HepG2 (cell line): ENCODE results near the gene UBL5. TPM values are rescaled to one million over a fixed set of nuclear protein-coding genes. Genes with fewer than 3 reads are reported as not detected.

ENCODE experiments used
- ATAC-seq: fragments of 200-7000 bp; cut with Tn5 transposase; 3 replicates; pipeline ENCODE4 v1.9.1; 2020; ENCODE audit warnings: mild to moderate bottlenecking, moderate library complexity
- BruUV-seq: library from RNA; stranded (reverse); fragments of 400-500 nt; replicated peaks from 2 replicates; lab custom pipeline; 2021; lab: Mats Ljungman, UMichigan
- CTCF ChIA-PET: fragments of 300-600 bp; formaldehyde crosslinking; extraction: SDS; loops from one replicate; lab custom pipeline; 2021; ENCODE audit warnings: low total read pairs, inconsistent platforms, low intra/inter-chr PET ratio; lab: Yijun Ruan, JAX
- POLR2A ChIA-PET: fragments of 350-600 bp; sonication (Branson Sonifier 250); formaldehyde crosslinking; loops from one replicate; lab custom pipeline; 2020; ENCODE audit warnings: antibody characterized with exemption, inconsistent platforms; lab: Yijun Ruan, JAX
- DNase-seq: peaks from one replicate; pipeline ENCODE4 v3.0.0-alpha.2; 2015; ENCODE audit warnings: low spot score
- FAIRE-seq: peaks from 3 replicates; lab custom pipeline; 2011; peaks lifted over from hg19 to GRCh38; lab: Jason Lieb, UNC
- H2AFZ ChIP-seq: one replicate; pipeline ENCODE4 v1.6.1; 2011; ENCODE audit warnings: low read length, inconsistent platforms
- H3K27ac ChIP-seq: fragments of 300-600 bp; 3 replicates; pipeline ENCODE4 v1.8.0; 2011; ENCODE audit warnings: mixed run types, mild to moderate bottlenecking, mixed read lengths, low read length, inconsistent platforms; ENCODE audit not compliant: insufficient read depth; ENCODE audit errors: extremely low read length
- H3K27me3 ChIP-seq, 2 experiments: fragments of 200-600 bp in 1 of 2; 2 replicates in 1 of 2; 3 replicates in 1 of 2; pipeline versions ENCODE4 v1.6.0 to v1.8.0; 2011; ENCODE audit warnings: low read length in 2 of 2, mild to moderate bottlenecking in 2 of 2, moderate library complexity in 2 of 2, inconsistent platforms in 1 of 2; ENCODE audit not compliant: insufficient read depth in 2 of 2, control insufficient read depth in 1 of 2
- H3K36me3 ChIP-seq, 2 experiments: fragments of 200-600 bp in 1 of 2; replicated peaks in 1 of 2; 2 replicates in 1 of 2; 3 replicates in 1 of 2; pipeline versions ENCODE4 v1.5.1 to v1.8.0; 2011; ENCODE audit warnings: low read length in 2 of 2, inconsistent platforms in 1 of 2; ENCODE audit not compliant: insufficient read depth in 2 of 2, control insufficient read depth in 1 of 2
- H3K4me1 ChIP-seq: 2 replicates; pipeline ENCODE4 v1.5.1; 2012; ENCODE audit warnings: low read length, inconsistent platforms; ENCODE audit not compliant: insufficient read depth
- H3K4me2 ChIP-seq: 2 replicates; pipeline ENCODE4 v1.6.0; 2011; ENCODE audit warnings: low read depth, low read length, inconsistent platforms
- H3K4me3 ChIP-seq, 3 experiments: fragments of 200-600 bp in 1 of 3; sonication (generic), shearing (Covaris generic) in 1 of 3; replicated peaks in 1 of 3; 2 replicates each; pipeline ENCODE4 v1.5.1; 2011 to 2016; ENCODE audit warnings: low read length in 3 of 3, inconsistent platforms in 2 of 3, low read depth in 2 of 3, mild to moderate bottlenecking in 2 of 3, control low read depth in 1 of 3, mixed read lengths in 1 of 3; ENCODE audit not compliant: insufficient read depth in 1 of 3
- H3K79me2 ChIP-seq: one replicate; pipeline ENCODE4 v1.6.1; 2011; ENCODE audit warnings: low read length, inconsistent platforms; ENCODE audit not compliant: insufficient read depth
- H3K9ac ChIP-seq: 2 replicates; pipeline ENCODE4 v1.6.0; 2011; ENCODE audit warnings: mild to moderate bottlenecking, low read depth, low read length, inconsistent platforms; ENCODE audit not compliant: insufficient read depth
- H3K9me3 ChIP-seq: 2 replicates; pipeline ENCODE4 v1.5.1; 2012; ENCODE audit warnings: mild to moderate bottlenecking, low read length
- H4K20me1 ChIP-seq: 2 replicates; pipeline ENCODE4 v1.6.0; 2011; ENCODE audit warnings: inconsistent platforms, mild to moderate bottlenecking, low read length, moderate library complexity; ENCODE audit not compliant: insufficient read depth
- CBX5 ChIP-seq: sonication (generic); formaldehyde crosslinking; IDR thresholded peaks from 2 replicates; pipeline ENCODE4 v1.4.0; 2020; ENCODE audit warnings: missing genetic modification reagents, borderline replicate concordance
- FOXP4 ChIP-seq: sonication (generic); formaldehyde crosslinking; IDR thresholded peaks from 2 replicates; pipeline ENCODE4 v1.4.0; 2020; ENCODE audit warnings: missing genetic modification reagents
- LRRFIP1 ChIP-seq: sonication (generic); formaldehyde crosslinking; conservative IDR thresholded peaks from 2 replicates; pipeline ENCODE4 v1.4.0; 2020; ENCODE audit warnings: missing genetic modification reagents
- MTERF4 ChIP-seq: sonication (generic); formaldehyde crosslinking; IDR thresholded peaks from 2 replicates; pipeline ENCODE4 v1.8.0; 2023; ENCODE audit warnings: mild to moderate bottlenecking, missing genetic modification reagents
- MXD4 ChIP-seq: IDR thresholded peaks from 2 replicates; pipeline ENCODE4 v1.6.1; 2016; ENCODE audit warnings: mild to moderate bottlenecking, missing biosample characterization, missing genetic modification reagents
- NCOA1 ChIP-seq: sonication (generic); formaldehyde crosslinking; IDR thresholded peaks from 2 replicates; pipeline ENCODE4 v1.9.0; 2021; ENCODE audit warnings: missing genetic modification reagents
- PRMT3 ChIP-seq: sonication (generic); formaldehyde crosslinking; IDR thresholded peaks from 2 replicates; pipeline ENCODE4 v1.8.1; 2022; ENCODE audit warnings: low read depth, mild to moderate bottlenecking, moderate library complexity, missing genetic modification reagents, borderline replicate concordance
- YEATS4 ChIP-seq: sonication (generic); formaldehyde crosslinking; IDR thresholded peaks from 2 replicates; pipeline ENCODE4 v1.4.0; 2020; ENCODE audit warnings: missing genetic modification reagents, borderline replicate concordance
- ZMAT3 ChIP-seq: sonication (generic); formaldehyde crosslinking; conservative IDR thresholded peaks from 2 replicates; pipeline ENCODE4 v1.7.0; 2021; ENCODE audit warnings: missing genetic modification reagents
- ZNF281 ChIP-seq: sonication (generic); formaldehyde crosslinking; IDR thresholded peaks from 2 replicates; pipeline ENCODE4 v1.4.0; 2020; ENCODE audit warnings: missing genetic modification reagents, borderline replicate concordance
- ZNF709 ChIP-seq: sonication (generic); formaldehyde crosslinking; IDR thresholded peaks from 2 replicates; pipeline ENCODE4 v1.5.0; 2020; ENCODE audit warnings: mild to moderate bottlenecking, missing genetic modification reagents
- WGBS: methylation state at CpG from one replicate; pipeline ENCODE4 v1.1.6; 2017; ENCODE audit warnings: low lambda C conversion rate; 5-methylcytosine and 5-hydroxymethylcytosine counted together
- in situ Hi-C: cut with HindIII; loops from 2 replicates; pipeline ENCODE4 v1.10.0; 2017; ENCODE audit warnings: low pct_unique_long_range_greater_than_20kb; ENCODE audit not compliant: extremely low pct_ligation_motif_present
- intact Hi-C: fragments of 100-400 bp; cut with micrococcal nuclease; formaldehyde crosslinking; loops from one replicate; pipeline ENCODE4 v1.10.0; 2022; ENCODE audit not compliant: unreplicated experiment
- polyA plus RNA-seq, 8 experiments: library from polyadenylated mRNA; depleted of rRNA in 3 of 8; stranded (reverse) in 7 of 8; unstranded in 1 of 8; fragments of >200 nt; fragmentation: Illumina TruSeq in 4 of 8; extraction: Trizol in 4 of 8; gene quantifications; 2 replicates each; pipeline versions ENCODE4 v1.2.1 to v1.2.3, GENCODE V29; 2011 to 2016; ENCODE audit warnings: low read depth in 4 of 8, missing spikeins in 1 of 8, mixed read lengths in 1 of 8; ENCODE audit not compliant: insufficient read depth in 1 of 8
- total RNA-seq, 5 experiments: library from RNA; depleted of rRNA; stranded (reverse); fragments of >200 nt; fragmentation: Illumina TruSeq; extraction: Trizol; gene quantifications; 2 replicates each; pipeline ENCODE4 v1.2.3, GENCODE V29; 2016; ENCODE audit warnings: low read depth in 1 of 5

Gene UBL5
- total and polyA plus RNA-seq, 2 of the 13 experiments (the other 11 are each of a cell fraction or from before 2014, with no cell fraction given) = 373 to 487 TPM

DNA sequence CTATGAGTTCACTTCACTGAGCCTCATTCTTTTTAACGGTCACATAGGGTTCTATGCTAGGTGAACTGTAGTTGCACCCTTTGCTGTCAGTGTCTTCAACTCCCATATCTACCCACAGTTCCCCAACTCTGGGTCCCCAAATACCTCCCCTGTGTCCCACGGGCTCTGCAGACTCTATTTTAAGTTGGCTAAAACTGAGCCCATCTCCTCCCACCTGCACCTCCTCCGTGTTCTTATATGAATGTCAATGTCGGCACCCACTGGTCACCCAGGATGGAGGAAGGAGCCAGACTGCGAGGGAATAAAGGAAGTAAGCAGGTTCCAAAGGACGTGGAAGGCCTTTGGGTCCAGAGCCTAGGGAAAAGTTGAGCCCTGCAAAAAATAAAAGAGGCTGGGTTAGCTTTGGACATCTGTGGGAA, 6.6 kb downstream of the UBL5 start:
- CTCF ChIA-PET = no interaction called here

More for the DNA sequence above, 6.6 kb downstream of the UBL5 start:
- Histone ChIP-seq H4K20me1 (0 out of 2 replicates have a peak, but pooled peaks cover 7% of the 10 kb centered on the region), H3K4me2 (no peak overlapping the region), H3K4me1 (peaks cover 17% of the 10 kb centered on the region), H3K9me3 (no peaks in the 10 kb centered on the region), H3K79me2 (peaks cover 24% of the 10 kb centered on the region), H3K36me3 (peaks cover 4 to 13% of the 10 kb centered on the region in 2 experiments), H3K27me3 (no peaks in the 10 kb centered on the region; a peak in 1 of 5 replicates), H3K27ac (no peak overlapping the region), H3K4me3 (peak overlapping the region in 1 of 3 experiments; percentile 82; a peak in 3 of 6 replicates), H2AFZ (no peak overlapping the region), H3K9ac (no peak overlapping the region)
- ATAC-seq (no peak), DNase-seq (no peak), FAIRE-seq (no peak)
- BruUV-seq = no TSS peak
- POLR2A ChIA-PET = interaction anchor here (1.4 kb wide), 1 partner anchor 15 kb away, joined by 10 read pairs; the partner anchor contains the start of gene FBXL12
- intact Hi-C loops (no loop called here), in situ Hi-C loops (no loop called here)
- TF ChIP-seq MTERF4 (CRISPR knock-in tag) (0 out of 2 replicates have a peak, but pooled peaks have one; percentile 73), ZMAT3 (0 out of 2 replicates have a peak, but pooled peaks have one; percentile 14), ZNF281 (no peak), YEATS4 (CRISPR knock-in tag) (0 out of 2 replicates have a peak, but pooled peaks have one; percentile 24), PRMT3 (CRISPR knock-in tag) (no peak), FOXP4 (CRISPR knock-in tag) (peak; percentile 2; the same call in 1 of the 2 replicates), CBX5 (CRISPR knock-in tag) (no peak), NCOA1 (CRISPR knock-in tag) (no peak; the same call in 1 of the 2 replicates), ZNF709 (CRISPR knock-in tag) (0 out of 2 replicates have a peak, but pooled peaks have one; percentile 35), LRRFIP1 (CRISPR knock-in tag) (no peak), MXD4 (CRISPR knock-in tag) (no peak)
- WGBS = 80% methylated on average over 6 of the region's 6 CpGs
